Lower leg skin (tissue), 3 donors: Measurements from ENCODE around the gene SFTPA1.
"Not testable (repeated sequence)": the region's sequence is repeated elsewhere in the genome, so short reads cannot be mapped to it uniquely, and the experiment has no call there.

ENCODE experiments used
- POLR2A ChIP-seq, 2 donors: fragments of 450-650 bp; IDR thresholded peaks; one replicate each; pipeline ENCODE4 v1.6.1; 2016 to 2017; ENCODE audit warnings: antibody characterized with exemption in 2 of 2, mild to moderate bottlenecking in 1 of 2, moderate library complexity in 1 of 2
- TF ChIP-seq, protein P1 (sequence below), 3 donors: fragments of 450-650 bp; IDR thresholded peaks; one replicate each; pipeline ENCODE4 v1.5.1; 2016; ENCODE audit warnings: antibody characterized with exemption in 3 of 3, mild to moderate bottlenecking in 3 of 3, moderate library complexity in 2 of 3

DNA sequence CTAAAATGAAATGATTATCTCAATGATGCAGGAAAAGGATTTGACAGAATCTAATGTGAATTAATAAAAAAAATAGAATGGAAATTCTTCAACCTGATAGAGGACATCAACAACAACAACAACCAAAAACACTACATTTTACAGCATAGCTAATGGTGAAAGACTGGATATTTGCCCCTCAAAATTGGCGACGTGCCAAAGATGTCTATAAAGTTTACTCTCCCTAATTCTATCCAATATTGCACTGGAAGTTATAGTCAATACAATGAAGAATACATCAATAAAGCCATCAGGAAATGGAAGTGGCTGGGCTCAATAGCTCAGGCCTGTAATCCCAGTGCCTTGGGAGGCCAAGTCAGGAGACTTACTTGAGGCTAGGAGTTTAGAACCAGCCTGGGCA is 42.0 kb downstream of the SFTPA1 start:
- TF ChIP-seq, protein P1, sequence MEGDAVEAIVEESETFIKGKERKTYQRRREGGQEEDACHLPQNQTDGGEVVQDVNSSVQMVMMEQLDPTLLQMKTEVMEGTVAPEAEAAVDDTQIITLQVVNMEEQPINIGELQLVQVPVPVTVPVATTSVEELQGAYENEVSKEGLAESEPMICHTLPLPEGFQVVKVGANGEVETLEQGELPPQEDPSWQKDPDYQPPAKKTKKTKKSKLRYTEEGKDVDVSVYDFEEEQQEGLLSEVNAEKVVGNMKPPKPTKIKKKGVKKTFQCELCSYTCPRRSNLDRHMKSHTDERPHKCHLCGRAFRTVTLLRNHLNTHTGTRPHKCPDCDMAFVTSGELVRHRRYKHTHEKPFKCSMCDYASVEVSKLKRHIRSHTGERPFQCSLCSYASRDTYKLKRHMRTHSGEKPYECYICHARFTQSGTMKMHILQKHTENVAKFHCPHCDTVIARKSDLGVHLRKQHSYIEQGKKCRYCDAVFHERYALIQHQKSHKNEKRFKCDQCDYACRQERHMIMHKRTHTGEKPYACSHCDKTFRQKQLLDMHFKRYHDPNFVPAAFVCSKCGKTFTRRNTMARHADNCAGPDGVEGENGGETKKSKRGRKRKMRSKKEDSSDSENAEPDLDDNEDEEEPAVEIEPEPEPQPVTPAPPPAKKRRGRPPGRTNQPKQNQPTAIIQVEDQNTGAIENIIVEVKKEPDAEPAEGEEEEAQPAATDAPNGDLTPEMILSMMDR (IDR thresholded peaks at IDR 0.05), result not testable (repeated sequence)
- TF ChIP-seq POLR2A (IDR thresholded peaks at IDR 0.05), result not testable (repeated sequence)
